PFSK-1 (cell line): Measurements from ENCODE around the gene FAM222B.

Experiments
- TAF1 ChIP-seq: IDR thresholded peaks from 2 replicates; pipeline ENCODE4 v1.6.1; 2012; ENCODE audit warnings: low read length, control low read depth, borderline replicate concordance; ENCODE audit not compliant: insufficient read depth
- TF ChIP-seq, protein P1 (sequence below), 2 experiments: IDR thresholded peaks; 2 replicates each; pipeline versions ENCODE4 v1.6.1 to v1.8.0; 2011 to 2012; ENCODE audit warnings: low read depth in 2 of 2, low read length in 2 of 2, control low read depth in 1 of 2, inconsistent platforms in 1 of 2, mild to moderate bottlenecking in 1 of 2, moderate library complexity in 1 of 2; ENCODE audit not compliant: insufficient read depth in 1 of 2

DNA sequence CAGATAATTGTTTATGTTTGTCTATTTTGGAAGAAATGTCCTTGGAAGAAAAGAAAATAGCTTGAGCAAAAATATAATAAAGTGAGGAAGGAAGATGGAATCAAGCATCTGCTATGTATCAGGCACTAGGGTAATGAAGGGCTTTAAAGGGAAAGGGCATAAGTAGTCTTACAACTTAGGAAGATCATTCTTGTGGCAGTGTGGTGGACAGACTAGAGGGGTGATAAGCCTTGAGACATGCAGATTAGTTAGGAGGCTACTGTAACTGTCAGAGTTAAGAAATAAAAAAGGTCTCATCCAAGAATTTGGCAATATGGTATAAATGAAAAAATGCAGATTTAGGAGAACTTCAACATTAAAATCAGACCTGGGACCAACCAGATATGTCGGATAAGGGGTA is 14.9 kb downstream of the FAM222B start:
- TF ChIP-seq, protein P1, sequence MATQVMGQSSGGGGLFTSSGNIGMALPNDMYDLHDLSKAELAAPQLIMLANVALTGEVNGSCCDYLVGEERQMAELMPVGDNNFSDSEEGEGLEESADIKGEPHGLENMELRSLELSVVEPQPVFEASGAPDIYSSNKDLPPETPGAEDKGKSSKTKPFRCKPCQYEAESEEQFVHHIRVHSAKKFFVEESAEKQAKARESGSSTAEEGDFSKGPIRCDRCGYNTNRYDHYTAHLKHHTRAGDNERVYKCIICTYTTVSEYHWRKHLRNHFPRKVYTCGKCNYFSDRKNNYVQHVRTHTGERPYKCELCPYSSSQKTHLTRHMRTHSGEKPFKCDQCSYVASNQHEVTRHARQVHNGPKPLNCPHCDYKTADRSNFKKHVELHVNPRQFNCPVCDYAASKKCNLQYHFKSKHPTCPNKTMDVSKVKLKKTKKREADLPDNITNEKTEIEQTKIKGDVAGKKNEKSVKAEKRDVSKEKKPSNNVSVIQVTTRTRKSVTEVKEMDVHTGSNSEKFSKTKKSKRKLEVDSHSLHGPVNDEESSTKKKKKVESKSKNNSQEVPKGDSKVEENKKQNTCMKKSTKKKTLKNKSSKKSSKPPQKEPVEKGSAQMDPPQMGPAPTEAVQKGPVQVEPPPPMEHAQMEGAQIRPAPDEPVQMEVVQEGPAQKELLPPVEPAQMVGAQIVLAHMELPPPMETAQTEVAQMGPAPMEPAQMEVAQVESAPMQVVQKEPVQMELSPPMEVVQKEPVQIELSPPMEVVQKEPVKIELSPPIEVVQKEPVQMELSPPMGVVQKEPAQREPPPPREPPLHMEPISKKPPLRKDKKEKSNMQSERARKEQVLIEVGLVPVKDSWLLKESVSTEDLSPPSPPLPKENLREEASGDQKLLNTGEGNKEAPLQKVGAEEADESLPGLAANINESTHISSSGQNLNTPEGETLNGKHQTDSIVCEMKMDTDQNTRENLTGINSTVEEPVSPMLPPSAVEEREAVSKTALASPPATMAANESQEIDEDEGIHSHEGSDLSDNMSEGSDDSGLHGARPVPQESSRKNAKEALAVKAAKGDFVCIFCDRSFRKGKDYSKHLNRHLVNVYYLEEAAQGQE (IDR thresholded peaks at IDR 0.05; ENCODE audit: insufficient read depth in 1 of 2, low read depth in 2 of 2, low read length in 2 of 2), result no peak
- no peak for TF ChIP-seq TAF1
